GM03348 (cell line): ENCODE results near the gene UTP15.

Experiments used
- DNase-seq: peaks from one replicate; pipeline ENCODE4 v3.0.0; 2012; ENCODE audit warnings: low spot score

The UTP15 gene

GRCh38 chr5:73623060-73623459, 57.5 kb downstream of the UTP15 start:
- no peak for DNase-seq

- DNase-seq = no peak
Measured at GRCh38 chr5:73623901-73624404, 58.4 kb downstream of the UTP15 start.

- DNase-seq = no peak
Measured at GRCh38 chr5:73624888-73625287, 59.3 kb downstream of the UTP15 start.

- peak; percentile 16 for DNase-seq
Measured at GRCh38 chr5:73625372-73625943, 59.9 kb downstream of the UTP15 start.

GRCh38 chr5:73625944-73626811, 60.6 kb downstream of the UTP15 start, which contains the start of gene ARHGEF28:
Gene ARHGEF28, plus strand, starts transcription at chr5:73626196. Its CDS starts 58,656 bp downstream, at chr5:73684852.
- peak; percentile 94 for DNase-seq

- DNase-seq = no peak
Measured at GRCh38 chr5:73626814-73627313, 61.3 kb downstream of the UTP15 start.

GRCh38 chr5:73629456-73629855, 63.9 kb downstream of the UTP15 start:
- no peak for DNase-seq

- no peak for DNase-seq
Measured at GRCh38 chr5:73630765-73631164, 65.2 kb downstream of the UTP15 start.

GRCh38 chr5:73631500-73631899, 66.0 kb downstream of the UTP15 start:
- DNase-seq = no peak
